Glutamatergic neuron (in vitro differentiated cells): ENCODE data around the gene SNX14. TPM values are rescaled to one million over a fixed set of nuclear protein-coding genes. Genes with fewer than 3 reads are reported as not detected.
"Not testable (repeated sequence)": the region's sequence is repeated elsewhere in the genome, so short reads cannot be mapped to it uniquely, and the experiment has no call there.

Experiments
- DNase-seq: peaks from one replicate; pipeline ENCODE4 v3.0.0; 2022
- H3K27ac Mint-ChIP-seq: one replicate; pipeline ENCODE4 v1.8.0; 2020; ENCODE audit warnings: mild to moderate bottlenecking, mixed read lengths, inconsistent platforms; ENCODE audit not compliant: unreplicated experiment
- H3K27me3 Mint-ChIP-seq: one replicate; pipeline ENCODE4 v1.8.0; 2020; ENCODE audit warnings: mild to moderate bottlenecking, moderate library complexity, mixed read lengths, inconsistent platforms; ENCODE audit not compliant: unreplicated experiment
- H3K36me3 Mint-ChIP-seq: one replicate; pipeline ENCODE4 v1.8.0; 2020; ENCODE audit warnings: mild to moderate bottlenecking, mixed read lengths, inconsistent platforms; ENCODE audit not compliant: unreplicated experiment
- H3K4me1 Mint-ChIP-seq: one replicate; pipeline ENCODE4 v1.8.0; 2020; ENCODE audit warnings: mild to moderate bottlenecking, low read depth, mixed read lengths, inconsistent platforms; ENCODE audit not compliant: unreplicated experiment
- H3K4me3 Mint-ChIP-seq: one replicate; pipeline ENCODE4 v1.8.0; 2020; ENCODE audit warnings: mild to moderate bottlenecking, mixed read lengths, inconsistent platforms; ENCODE audit not compliant: unreplicated experiment
- H3K9me3 Mint-ChIP-seq: one replicate; pipeline ENCODE4 v1.8.0; 2020; ENCODE audit warnings: mild to moderate bottlenecking, moderate library complexity, mixed read lengths, inconsistent platforms; ENCODE audit not compliant: unreplicated experiment
- total RNA-seq: library from RNA; stranded (reverse); fragmentation: NEBNext Ultra II Directional; extraction: Animal tissue kit (Norgen Biotek cat#: 25700); gene quantifications from one replicate; pipeline ENCODE4 v1.2.1, GENCODE V29; 2021; ENCODE audit not compliant: unreplicated experiment
- TF ChIP-seq, protein P1 (sequence below): fragments of 200-600 bp; sonication (generic); IDR thresholded peaks from one replicate; pipeline ENCODE4 v1.5.0; 2021; ENCODE audit not compliant: partially characterized antibody, unreplicated experiment

Gene SNX14
- total RNA-seq, 1 donor from 2014 or later = 73.6 TPM

DNA sequence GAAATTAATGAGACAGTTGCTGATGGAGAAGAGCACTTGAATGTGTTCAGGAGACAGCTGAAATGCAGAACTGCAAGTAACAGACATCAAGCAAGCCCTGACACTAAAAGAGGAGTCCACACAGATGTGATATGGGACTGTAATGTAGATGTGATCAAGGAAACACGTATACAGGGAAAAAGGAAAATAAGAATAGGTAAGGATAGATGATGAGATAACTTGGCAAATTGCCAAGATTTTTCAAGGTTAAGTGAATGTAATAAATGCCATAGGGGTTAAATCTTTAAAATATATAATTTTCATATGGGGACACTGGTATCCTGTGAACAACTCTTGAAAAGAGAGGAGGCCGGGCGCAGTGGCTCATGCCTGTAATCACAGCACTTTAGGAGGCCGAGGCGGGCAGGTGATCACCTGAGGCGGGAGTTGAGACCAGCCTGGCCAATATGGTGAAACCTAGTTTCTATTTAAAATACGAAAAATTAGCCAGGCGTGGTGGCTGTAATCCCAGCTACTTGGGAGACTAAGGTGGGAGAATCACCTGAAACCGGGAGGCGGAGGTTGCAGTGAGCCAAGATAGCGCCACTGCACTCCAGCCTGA lies 7.2 kb upstream of the SNX14 start:
- TF ChIP-seq, protein P1, sequence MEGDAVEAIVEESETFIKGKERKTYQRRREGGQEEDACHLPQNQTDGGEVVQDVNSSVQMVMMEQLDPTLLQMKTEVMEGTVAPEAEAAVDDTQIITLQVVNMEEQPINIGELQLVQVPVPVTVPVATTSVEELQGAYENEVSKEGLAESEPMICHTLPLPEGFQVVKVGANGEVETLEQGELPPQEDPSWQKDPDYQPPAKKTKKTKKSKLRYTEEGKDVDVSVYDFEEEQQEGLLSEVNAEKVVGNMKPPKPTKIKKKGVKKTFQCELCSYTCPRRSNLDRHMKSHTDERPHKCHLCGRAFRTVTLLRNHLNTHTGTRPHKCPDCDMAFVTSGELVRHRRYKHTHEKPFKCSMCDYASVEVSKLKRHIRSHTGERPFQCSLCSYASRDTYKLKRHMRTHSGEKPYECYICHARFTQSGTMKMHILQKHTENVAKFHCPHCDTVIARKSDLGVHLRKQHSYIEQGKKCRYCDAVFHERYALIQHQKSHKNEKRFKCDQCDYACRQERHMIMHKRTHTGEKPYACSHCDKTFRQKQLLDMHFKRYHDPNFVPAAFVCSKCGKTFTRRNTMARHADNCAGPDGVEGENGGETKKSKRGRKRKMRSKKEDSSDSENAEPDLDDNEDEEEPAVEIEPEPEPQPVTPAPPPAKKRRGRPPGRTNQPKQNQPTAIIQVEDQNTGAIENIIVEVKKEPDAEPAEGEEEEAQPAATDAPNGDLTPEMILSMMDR = no peak
- H3K4me3 Mint-ChIP-seq = no peak overlapping the region
- DNase-seq = no peak
- H3K36me3 Mint-ChIP-seq = no peaks in the 10 kb centered on the region
- H3K9me3 Mint-ChIP-seq = no peaks in the 10 kb centered on the region
- no peaks in the 10 kb centered on the region for H3K4me1 Mint-ChIP-seq
- H3K27me3 Mint-ChIP-seq = no peaks in the 10 kb centered on the region
- H3K27ac Mint-ChIP-seq = no peak overlapping the region

DNA sequence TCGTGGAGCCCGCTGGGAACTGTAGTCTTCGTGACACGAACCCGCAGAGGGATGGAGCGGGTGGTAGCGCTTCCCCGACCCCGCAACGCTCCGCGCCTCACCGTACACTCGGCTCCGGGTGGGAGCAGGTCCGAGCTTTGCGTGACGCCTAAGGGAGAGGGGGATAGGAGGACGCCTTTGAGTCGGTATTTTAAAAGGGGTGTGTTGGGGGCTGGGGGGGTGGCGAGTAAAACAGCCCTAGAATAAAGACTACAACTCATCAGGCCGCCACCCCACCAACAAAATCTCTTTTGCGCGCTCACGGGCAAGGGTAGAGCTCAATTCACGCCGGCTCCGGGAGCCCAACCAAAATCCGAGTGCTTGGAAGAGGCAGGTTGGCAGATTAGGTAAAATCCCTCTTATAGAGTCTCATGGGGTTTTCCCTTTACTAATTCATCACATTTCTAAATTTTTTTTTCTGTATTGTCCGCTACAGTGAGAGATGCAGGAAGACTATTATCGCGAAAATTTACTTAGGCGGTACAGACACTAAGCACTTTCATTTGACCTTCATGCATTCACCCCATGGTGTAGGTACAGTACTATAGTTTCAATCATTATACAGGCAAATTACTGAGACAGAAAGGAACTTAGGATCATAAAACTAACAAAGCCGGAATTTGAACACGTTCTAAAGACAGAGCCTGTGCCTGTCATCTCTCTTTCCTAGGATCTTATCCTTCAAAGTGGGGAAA lies 706 bp upstream of the SNX14 start:
- TF ChIP-seq, protein P1 = no peak
- Mint-ChIP-seq H3K36me3 (no peaks in the 10 kb centered on the region), H3K9me3 (peaks cover 9% of the 10 kb centered on the region), H3K27me3 (peaks cover 7% of the 10 kb centered on the region), H3K4me1 (peaks cover 10% of the 10 kb centered on the region), H3K4me3 (peak overlapping the region; percentile 97), H3K27ac (peak overlapping the region; percentile 91)
- DNase-seq = no peak

DNA sequence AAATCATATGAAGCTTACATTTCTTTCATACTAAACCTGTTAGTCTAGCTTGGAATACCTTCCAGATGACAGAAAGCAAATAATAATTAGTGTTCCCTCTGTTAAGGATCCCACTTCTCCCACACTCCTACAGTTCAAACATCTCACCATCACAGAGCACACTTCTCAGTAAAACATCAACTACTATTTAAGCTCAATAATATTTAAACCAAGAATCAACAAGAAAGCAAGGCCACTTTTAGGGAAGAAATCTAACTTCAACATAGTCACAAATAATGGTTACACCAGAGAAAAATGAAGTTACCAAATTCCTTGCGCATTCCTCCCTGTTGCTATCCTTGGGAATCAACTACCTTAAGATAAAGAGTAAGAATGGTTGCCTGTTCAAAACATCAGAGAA lies 1.6 kb downstream of the SNX14 start:
- DNase-seq = no peak
- Mint-ChIP-seq H3K4me3 (peak overlapping the region; percentile 97), H3K27me3 (peaks cover 7% of the 10 kb centered on the region), H3K4me1 (peaks cover 10% of the 10 kb centered on the region), H3K36me3 (no peaks in the 10 kb centered on the region), H3K9me3 (peaks cover 9% of the 10 kb centered on the region), H3K27ac (peak overlapping the region; percentile 24)
- TF ChIP-seq, protein P1 = no peak

DNA sequence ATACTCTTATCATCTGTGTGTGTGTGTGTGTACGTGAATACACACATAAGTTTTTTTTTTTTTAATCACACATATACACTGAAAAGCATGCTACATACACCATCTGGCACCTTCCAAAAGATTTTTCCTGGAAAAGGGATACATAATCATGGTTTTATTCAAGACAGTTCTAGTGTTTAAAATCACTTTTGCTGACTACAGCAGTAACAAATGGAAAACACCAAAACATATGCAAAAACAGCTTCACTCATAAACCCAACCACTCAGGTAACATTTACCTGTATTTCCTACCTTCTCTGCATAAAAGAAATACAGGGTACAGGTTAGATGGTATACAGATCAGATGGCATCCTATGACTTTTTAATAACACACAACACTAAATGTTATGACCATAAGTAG lies 2.5 kb downstream of the SNX14 start:
- no peak for DNase-seq
- Mint-ChIP-seq H3K27me3 (peaks cover 7% of the 10 kb centered on the region), H3K4me1 (peaks cover 10% of the 10 kb centered on the region), H3K4me3 (no peak overlapping the region), H3K36me3 (no peaks in the 10 kb centered on the region), H3K9me3 (peaks cover 9% of the 10 kb centered on the region), H3K27ac (no peak overlapping the region)
- TF ChIP-seq, protein P1 = no peak

DNA sequence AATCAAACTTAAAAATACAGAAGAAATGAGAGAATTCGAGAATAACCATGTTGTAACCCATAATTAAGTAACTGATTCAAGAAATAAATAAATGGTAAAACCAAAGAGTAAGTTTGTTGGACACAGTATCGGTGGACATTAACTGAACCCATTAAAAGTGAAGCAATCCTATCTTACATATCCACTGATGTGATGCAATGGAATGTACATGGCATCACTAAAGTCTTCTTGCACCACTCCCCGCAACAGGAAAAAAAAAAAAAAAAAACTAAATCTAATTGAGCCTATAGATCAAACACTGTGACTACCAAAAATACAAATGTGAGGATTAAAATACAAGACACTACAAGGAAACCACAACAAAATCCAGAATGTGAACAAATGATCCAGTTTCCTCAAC lies 7.9 kb downstream of the SNX14 start:
- TF ChIP-seq, protein P1 = no peak
- H3K4me3 Mint-ChIP-seq = no peak overlapping the region

DNA sequence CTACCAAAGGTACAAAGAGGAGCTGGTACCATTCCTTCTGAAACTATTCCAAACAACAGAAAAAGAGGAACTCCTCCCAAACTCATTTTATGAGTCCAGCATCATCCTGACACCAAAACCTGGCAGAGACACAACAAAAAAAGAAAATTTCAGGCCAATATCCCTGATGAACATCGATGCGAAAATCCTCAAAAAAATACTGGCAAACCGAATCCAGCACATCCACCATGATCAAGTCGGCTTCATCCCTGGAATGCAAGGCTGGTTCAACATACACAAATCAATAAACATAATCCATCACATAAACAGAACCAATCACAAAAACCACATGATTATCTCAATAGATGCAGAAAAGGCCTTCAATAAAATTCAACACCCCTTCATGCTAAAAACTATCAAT lies 10.8 kb downstream of the SNX14 start:
- Mint-ChIP-seq H3K9me3 (peaks cover 15% of the 10 kb centered on the region), H3K36me3 (peaks cover 33% of the 10 kb centered on the region)
- H3K27me3 Mint-ChIP-seq, H3K4me1 Mint-ChIP-seq, H3K27ac Mint-ChIP-seq, H3K4me3 Mint-ChIP-seq, DNase-seq: not testable (repeated sequence)

More for the DNA sequence above, 7.9 kb downstream of the SNX14 start:
- H3K36me3 Mint-ChIP-seq = peaks cover 33% of the 10 kb centered on the region
- H3K9me3 Mint-ChIP-seq = peaks cover 14% of the 10 kb centered on the region
- peaks cover 2% of the 10 kb centered on the region for H3K27me3 Mint-ChIP-seq
- no peaks in the 10 kb centered on the region for H3K4me1 Mint-ChIP-seq
- H3K27ac Mint-ChIP-seq = no peak overlapping the region
- no peak for DNase-seq
